ENCODE data around the gene CALN1.

CALN1 gene

GRCh38 chr7:72170475-72170874 is 241.7 kb downstream of the CALN1 start:
- no peak for DNase-seq

DNA sequence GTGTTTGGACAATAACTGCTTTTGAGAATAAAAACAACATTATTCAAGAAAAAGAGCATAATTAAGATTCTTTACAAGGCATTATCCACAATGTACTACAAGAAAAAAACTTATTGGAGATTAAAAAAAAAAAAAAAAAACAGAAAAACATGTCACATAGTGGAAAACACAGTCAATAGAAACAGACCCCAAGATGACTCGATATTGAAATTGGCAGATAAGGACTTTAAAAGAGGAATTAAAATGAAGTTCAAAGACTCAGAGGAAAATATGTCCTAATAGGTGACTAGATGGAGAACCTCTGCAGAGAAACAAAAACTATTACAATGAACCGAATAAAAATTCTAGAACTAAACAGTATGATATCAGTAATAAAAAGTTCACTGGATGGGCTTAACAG is 248.9 kb downstream of the CALN1 start:
- no peak for DNase-seq

DNA sequence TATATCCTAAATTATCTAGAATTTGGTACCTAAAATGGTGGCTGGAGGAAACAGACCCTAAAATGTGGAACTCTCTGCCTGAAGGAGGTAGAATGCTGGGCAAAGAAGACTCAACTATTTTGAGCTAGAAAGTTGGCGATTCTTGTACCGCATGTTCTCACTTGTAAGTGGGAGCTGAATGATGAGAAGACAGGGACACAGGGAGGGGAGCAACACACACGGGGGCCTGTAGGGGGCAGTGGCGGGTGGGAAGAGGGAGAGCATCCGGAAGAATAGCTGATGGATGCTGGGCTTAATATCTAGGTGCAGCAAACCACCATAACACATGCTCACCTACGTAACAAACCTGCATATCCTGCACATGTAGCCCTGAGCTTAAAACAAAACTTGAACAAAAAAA is 250.6 kb downstream of the CALN1 start:
- DNase-seq = no peak

DNA sequence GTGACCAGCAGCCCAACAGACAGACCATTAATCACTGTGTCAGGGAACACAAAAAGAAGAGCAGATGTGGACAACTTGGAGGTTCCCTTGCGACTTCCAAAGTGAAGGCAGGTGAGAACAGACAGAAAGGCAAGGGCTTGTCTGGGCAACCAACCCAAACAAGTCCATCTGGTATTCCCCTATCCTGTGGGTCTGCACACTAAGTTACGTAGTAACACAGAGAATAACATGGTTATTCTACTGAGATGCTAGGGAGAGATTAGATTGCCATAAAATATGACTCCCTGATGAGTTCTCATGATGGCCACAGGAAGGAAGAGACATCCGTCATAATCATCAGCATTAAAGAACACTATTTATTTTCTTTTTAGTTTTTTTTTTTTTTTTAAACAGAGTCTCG is 252.2 kb downstream of the CALN1 start:
- no peak for DNase-seq

DNA sequence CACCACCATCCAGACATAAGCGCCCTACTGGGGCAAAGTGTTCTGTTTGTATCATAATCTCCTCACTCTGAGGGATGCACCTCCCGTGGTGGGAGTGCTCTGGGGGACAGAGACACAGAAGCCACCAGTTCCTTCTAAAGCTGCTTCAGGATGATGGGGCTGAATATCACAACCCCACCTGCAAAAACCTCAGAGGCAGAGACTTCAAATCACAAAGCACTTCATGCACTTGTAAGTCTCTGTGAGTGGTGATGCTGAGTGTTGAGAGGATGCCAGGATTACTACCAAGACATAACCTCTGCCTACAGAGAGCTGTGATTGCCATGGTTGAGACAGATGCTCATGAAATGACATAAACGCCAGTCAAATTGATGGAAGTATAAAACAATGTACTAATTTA is 255.5 kb downstream of the CALN1 start:
- DNase-seq = no peak

DNA sequence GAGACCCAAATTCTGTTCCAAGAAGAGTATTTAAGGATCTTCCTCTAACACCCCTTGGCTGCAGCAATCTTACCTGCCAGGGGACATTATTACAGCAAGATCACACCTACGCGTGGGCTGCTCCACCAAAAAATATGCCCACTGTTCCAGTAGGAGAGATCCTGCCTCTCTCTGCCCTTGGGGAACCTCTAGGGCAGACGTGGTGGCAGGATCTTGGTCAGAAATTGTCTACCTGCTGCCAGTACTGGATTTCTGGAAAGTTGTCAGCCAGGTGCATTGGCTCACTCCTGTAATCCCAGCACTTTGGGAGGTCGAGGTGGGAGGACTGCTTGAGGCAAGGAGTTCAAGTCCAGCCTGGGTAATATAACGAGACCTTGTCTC is 259.0 kb downstream of the CALN1 start:
- no peak for DNase-seq

DNA sequence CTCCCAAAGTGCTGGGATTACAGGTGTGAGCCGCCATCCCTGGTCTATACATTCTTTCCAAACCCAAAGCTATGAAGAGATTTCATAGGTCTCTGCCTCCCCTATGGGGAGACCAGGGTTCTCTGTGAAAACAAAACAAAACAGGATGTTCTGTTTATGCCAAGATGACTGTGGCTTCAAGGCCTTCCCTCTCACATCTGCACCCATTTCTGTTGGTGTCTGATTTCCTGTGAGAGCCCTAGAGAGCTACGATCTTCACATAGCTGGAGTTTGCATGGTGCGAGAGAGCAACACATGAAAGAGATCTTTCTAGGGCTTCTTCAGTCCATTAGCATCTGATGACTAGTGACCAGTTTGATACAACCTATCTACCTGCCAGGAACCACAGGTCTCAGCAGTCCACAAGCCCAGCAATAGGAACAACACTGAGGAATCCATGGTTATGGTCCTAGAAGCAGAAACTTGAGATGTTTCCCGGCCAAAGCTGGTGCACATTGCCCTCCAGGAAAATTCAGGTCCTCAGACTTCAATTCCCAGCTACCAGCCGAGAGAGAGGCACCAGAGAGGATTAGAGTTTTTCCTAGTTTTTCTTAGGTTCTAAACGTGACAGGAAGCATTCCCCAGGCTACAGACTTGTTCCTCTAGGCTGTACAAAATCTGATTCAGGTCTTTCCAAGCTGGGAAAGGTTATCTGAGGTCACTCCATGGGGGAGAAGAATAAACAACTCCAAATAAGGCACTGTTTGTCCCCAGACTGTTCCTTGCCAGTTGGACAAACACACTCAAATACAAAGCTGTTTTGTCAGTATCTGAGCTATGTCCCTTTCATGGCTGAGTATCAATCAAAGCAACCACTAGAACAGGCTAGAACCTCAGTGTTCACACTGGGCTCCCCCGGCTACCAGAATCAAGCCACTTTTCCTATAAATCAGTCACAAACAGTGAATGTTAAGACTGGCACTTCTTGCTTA is 259.7 kb downstream of the CALN1 start:
- DNase-seq = no peak

GRCh38 chr7:72140566-72140965 is 271.6 kb downstream of the CALN1 start:
- DNase-seq = no peak

- no peak for DNase-seq
These were observed 285.0 kb downstream of the CALN1 start for GRCh38 chr7:72127136-72127535.

GRCh38 chr7:72123913-72124312 is 288.2 kb downstream of the CALN1 start:
- DNase-seq = no peak

DNA sequence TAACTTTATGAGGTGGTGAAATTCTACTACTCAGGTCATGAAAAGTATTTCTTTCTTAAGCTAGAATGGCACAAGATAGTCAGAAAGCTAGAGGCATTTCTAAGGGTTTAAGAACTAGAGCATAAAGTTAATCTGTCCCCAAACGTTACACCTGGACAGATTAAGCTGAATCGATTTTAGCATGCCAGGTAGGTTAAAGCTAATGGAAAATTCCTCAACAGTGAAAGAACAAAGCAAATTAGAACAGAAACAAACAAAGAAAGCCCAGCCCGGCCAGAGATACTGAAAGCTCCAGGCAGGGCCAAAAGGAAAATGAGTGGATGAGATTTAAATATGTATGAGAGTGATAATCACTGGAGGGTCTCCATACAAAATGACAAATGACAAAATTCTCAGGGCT is 293.8 kb downstream of the CALN1 start:
- no peak for DNase-seq

DNA sequence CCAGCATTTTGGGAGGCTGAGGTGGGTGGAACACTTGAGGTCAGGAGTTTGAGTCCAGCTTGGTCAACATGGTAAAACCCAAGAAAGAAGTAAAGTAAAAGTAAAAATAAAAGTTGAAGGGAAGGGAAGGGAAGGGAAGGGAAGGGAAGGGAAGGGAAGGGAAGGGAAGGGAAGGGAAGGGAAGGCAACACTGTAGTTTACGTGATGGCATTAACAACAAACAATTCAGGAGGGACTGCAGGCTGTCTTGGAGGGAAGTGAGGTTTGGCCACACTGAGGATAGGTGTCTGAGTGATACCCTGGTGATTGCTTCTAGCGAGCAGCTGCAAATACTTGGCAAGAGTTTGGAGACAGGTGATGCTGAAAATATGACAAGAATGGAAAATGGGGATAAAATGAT is 298.0 kb downstream of the CALN1 start:
- no peak for DNase-seq

GRCh38 chr7:72112992-72113391 is 299.1 kb downstream of the CALN1 start:
- DNase-seq = no peak

- no peak for DNase-seq
These were observed 299.6 kb downstream of the CALN1 start for GRCh38 chr7:72112530-72112929.

DNA sequence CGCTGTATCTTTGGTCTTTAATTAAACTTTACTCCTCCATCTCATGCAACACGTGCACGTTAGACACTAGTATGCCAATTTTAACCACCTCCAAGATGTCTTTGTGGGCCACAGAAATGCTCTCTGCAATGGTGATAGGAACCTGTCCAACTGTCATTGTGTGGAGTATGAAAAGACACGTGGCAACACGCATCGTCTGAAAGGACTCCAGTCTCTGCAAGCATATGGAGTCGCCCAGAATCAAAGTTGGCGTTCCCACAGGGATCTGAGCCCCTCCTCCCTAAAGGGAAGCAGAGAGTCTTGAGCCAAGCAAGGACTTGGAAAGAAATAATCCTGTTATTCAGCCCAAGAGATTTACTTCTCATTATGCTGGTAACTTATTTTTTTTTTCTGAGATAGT is 301.1 kb downstream of the CALN1 start:
- DNase-seq = no peak

GRCh38 chr7:72109566-72109965 is 302.6 kb downstream of the CALN1 start:
- no peak for DNase-seq

- no peak for DNase-seq
These were observed 305.7 kb downstream of the CALN1 start for GRCh38 chr7:72106405-72106804.

- no peak for DNase-seq
These were observed 310.7 kb downstream of the CALN1 start for GRCh38 chr7:72101444-72101843.

DNA sequence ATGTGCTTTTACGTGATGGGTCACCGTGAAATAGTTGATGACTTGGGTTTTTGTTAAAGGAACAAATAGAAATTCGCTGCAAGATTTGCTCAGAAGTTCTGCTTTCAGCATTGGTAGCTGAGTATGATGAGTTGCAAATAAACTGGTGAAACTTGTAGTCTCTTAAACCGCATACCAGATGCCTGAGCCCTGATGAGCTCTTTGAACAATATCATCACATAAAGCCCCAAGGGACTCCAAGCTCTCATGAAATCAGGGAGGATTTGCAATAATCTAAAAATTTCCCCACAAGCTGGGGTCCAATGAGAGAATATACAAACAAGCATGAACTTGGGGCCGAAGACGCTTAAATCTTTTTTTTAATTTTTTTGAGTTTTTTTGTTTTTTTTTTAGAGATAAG is 312.4 kb downstream of the CALN1 start:
- no peak for DNase-seq

GRCh38 chr7:72098807-72099580 is 313.1 kb downstream of the CALN1 start:
- DNase-seq = no peak

DNA sequence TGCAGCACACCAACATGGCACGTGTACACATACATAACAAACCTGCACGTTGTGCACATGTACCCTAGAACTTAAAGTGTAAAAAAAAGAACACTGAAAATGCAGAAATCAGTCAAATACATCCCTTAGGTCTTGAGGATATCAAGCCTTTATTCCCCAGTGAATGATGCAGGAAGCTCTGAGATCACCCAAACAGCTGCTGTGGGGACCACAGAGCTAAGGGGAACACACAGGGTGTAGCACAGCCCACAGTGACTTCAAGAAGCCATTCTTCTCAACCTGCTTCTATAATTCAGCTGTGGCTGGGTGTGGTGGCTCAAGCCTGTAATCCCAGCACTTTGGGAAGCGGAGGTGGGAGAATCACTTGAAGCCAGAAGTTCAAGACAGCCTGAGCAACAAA is 314.9 kb downstream of the CALN1 start:
- no peak for DNase-seq

GRCh38 chr7:72092769-72093168 is 319.4 kb downstream of the CALN1 start:
- no peak for DNase-seq

GRCh38 chr7:72087926-72088325 is 324.2 kb downstream of the CALN1 start:
- no peak for DNase-seq

- no peak for DNase-seq
These were observed 331.1 kb downstream of the CALN1 start for GRCh38 chr7:72080865-72081510.

Data from activated naive CD4-positive, alpha-beta T cell treated with Interleukin-2 at 50 U/mL for 16 hours (primary cell).